ENCODE data around the gene CRYBA4.

The CRYBA4 gene

GRCh38 chr22:26629988-26630761 is 8.4 kb downstream of the CRYBA4 start:
- DNase-seq (ENCODE audit: low read depth) = no peak

- DNase-seq (ENCODE audit: low read depth) = no peak
Observed at GRCh38 chr22:26631282-26631681, 9.5 kb downstream of the CRYBA4 start.

- no peak for DNase-seq (ENCODE audit: low read depth)
Observed at GRCh38 chr22:26632422-26633155, 10.8 kb downstream of the CRYBA4 start.

- DNase-seq (ENCODE audit: low read depth) = no peak
Observed at GRCh38 chr22:26634189-26634588, 12.4 kb downstream of the CRYBA4 start.

GRCh38 chr22:26635117-26635516 is 13.4 kb downstream of the CRYBA4 start:
- no peak for DNase-seq (ENCODE audit: low read depth)

GRCh38 chr22:26636296-26636695 is 14.5 kb downstream of the CRYBA4 start:
- no peak for DNase-seq (ENCODE audit: low read depth)

- peak; percentile 68 for DNase-seq (ENCODE audit: low read depth)
Observed at GRCh38 chr22:26642465-26643417, 21.0 kb downstream of the CRYBA4 start.

GRCh38 chr22:26643418-26644100 is 21.8 kb downstream of the CRYBA4 start:
- DNase-seq (ENCODE audit: low read depth) = no peak

GRCh38 chr22:26646158-26646557 is 24.4 kb downstream of the CRYBA4 start:
- no peak for DNase-seq (ENCODE audit: low read depth)

- no peak for DNase-seq (ENCODE audit: low read depth)
Observed at GRCh38 chr22:26648011-26648497, 26.3 kb downstream of the CRYBA4 start.

- DNase-seq (ENCODE audit: low read depth) = no peak
Observed at GRCh38 chr22:26648528-26649388, 27.0 kb downstream of the CRYBA4 start.

- no peak for DNase-seq (ENCODE audit: low read depth)
Observed at GRCh38 chr22:26650722-26651421, 29.1 kb downstream of the CRYBA4 start.

GRCh38 chr22:26651815-26652214 is 30.1 kb downstream of the CRYBA4 start:
- DNase-seq (ENCODE audit: low read depth) = no peak

GRCh38 chr22:26656891-26657851 is 35.4 kb downstream of the CRYBA4 start, which contains the start of gene MIAT:
MIAT (plus strand) TSS chr22:26657588.
- DNase-seq (ENCODE audit: low read depth) = no peak

- no peak for DNase-seq (ENCODE audit: low read depth)
Observed at GRCh38 chr22:26658161-26658560, 36.4 kb downstream of the CRYBA4 start.

- DNase-seq (ENCODE audit: low read depth) = peak; percentile 76
Observed at GRCh38 chr22:26658671-26659478, 37.1 kb downstream of the CRYBA4 start.

GRCh38 chr22:26660356-26660755 is 38.6 kb downstream of the CRYBA4 start:
- DNase-seq (ENCODE audit: low read depth) = no peak
